Measurements from ENCODE around the gene SLC4A1AP. TPM values are rescaled to one million over a fixed set of nuclear protein-coding genes. Genes with fewer than 3 reads are reported as not detected.
A peak's percentile ranks its signal among the peaks of the same experiment; 100 is the strongest.

Gene SLC4A1AP
- total and polyA plus RNA-seq, 9 of the 15 experiments (the other 6 are each of a cell fraction or from before 2014, with no cell fraction given), result 8.1 to 40.5 (median 35.3) TPM

DNA sequence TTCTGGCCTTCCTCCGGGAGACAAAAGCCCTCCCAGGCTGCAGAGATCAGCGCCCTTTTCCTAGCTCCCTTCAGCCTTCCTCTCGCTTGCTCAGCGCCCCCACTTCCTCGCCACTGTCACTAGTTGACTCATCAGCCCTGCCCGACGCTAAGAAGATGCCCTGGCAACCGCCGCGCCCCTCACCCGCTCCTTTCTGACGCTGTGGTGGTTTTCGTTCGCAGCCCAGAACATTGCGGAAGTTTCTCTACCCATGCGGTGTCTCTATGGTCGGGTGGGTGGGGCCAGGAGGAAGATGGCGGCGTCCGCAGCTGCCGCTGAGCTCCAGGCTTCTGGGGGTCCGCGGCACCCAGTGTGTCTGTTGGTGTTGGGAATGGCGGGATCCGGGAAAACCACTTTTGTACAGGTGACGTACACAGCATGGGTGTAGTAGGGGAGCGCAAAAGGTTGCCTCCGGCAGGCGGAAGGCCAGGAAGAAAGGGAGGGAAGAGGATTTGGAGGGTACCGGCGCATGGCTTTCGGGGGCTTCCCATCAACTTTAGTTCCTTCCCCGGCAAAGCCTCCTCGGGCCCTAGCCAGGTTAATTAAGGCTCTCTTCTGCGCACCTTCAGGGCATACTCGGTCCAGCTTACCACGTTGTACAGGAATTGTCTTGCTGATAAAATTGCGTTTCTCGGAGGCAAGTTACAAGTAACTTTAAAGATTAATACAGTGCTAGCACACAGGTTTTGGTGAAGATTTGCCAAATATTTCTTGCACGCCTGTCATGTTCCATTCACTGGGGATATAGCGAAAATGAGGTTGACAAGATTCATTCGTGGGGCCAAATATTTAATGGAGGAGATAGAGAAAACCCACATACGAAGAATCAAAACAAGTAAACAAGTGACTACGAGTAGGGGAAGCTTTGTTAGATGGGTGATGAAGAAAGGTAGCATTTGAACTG lies 34.7 kb upstream of the SLC4A1AP start, which contains the start of the genes CCDC121 and GPN1 (continued):
- TF ChIP-seq, protein P1, sequence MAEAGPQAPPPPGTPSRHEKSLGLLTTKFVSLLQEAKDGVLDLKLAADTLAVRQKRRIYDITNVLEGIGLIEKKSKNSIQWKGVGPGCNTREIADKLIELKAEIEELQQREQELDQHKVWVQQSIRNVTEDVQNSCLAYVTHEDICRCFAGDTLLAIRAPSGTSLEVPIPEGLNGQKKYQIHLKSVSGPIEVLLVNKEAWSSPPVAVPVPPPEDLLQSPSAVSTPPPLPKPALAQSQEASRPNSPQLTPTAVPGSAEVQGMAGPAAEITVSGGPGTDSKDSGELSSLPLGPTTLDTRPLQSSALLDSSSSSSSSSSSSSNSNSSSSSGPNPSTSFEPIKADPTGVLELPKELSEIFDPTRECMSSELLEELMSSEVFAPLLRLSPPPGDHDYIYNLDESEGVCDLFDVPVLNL (CRISPR knock-in tag; IDR thresholded peaks at IDR 0.05; ENCODE audit: low read depth), result no peak
- TF ChIP-seq ESRRB (CRISPR knock-in tag; IDR thresholded peaks at IDR 0.05; ENCODE audit: borderline replicate concordance), result no peak
- no peak for TF ChIP-seq ZNF174 (CRISPR knock-in tag; IDR thresholded peaks at IDR 0.05)
- TF ChIP-seq, protein P2, sequence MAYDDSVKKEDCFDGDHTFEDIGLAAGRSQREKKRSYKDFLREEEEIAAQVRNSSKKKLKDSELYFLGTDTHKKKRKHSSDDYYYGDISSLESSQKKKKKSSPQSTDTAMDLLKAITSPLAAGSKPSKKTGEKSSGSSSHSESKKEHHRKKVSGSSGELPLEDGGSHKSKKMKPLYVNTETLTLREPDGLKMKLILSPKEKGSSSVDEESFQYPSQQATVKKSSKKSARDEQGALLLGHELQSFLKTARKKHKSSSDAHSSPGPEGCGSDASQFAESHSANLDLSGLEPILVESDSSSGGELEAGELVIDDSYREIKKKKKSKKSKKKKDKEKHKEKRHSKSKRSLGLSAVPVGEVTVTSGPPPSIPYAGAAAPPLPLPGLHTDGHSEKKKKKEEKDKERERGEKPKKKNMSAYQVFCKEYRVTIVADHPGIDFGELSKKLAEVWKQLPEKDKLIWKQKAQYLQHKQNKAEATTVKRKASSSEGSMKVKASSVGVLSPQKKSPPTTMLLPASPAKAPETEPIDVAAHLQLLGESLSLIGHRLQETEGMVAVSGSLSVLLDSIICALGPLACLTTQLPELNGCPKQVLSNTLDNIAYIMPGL (CRISPR knock-in tag; IDR thresholded peaks at IDR 0.05), result no peak
- TF ChIP-seq ARHGAP35 (IDR thresholded peaks at IDR 0.05; ENCODE audit: partially characterized antibody), result no peak
- TF ChIP-seq, protein P3, sequence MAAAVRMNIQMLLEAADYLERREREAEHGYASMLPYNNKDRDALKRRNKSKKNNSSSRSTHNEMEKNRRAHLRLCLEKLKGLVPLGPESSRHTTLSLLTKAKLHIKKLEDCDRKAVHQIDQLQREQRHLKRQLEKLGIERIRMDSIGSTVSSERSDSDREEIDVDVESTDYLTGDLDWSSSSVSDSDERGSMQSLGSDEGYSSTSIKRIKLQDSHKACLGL (CRISPR knock-in tag; IDR thresholded peaks at IDR 0.05; ENCODE audit: borderline replicate concordance, poor library complexity, severe bottlenecking), result peak; percentile 36
- no peak for TF ChIP-seq BRD4 (IDR thresholded peaks at IDR 0.05)
- TF ChIP-seq, protein P4, sequence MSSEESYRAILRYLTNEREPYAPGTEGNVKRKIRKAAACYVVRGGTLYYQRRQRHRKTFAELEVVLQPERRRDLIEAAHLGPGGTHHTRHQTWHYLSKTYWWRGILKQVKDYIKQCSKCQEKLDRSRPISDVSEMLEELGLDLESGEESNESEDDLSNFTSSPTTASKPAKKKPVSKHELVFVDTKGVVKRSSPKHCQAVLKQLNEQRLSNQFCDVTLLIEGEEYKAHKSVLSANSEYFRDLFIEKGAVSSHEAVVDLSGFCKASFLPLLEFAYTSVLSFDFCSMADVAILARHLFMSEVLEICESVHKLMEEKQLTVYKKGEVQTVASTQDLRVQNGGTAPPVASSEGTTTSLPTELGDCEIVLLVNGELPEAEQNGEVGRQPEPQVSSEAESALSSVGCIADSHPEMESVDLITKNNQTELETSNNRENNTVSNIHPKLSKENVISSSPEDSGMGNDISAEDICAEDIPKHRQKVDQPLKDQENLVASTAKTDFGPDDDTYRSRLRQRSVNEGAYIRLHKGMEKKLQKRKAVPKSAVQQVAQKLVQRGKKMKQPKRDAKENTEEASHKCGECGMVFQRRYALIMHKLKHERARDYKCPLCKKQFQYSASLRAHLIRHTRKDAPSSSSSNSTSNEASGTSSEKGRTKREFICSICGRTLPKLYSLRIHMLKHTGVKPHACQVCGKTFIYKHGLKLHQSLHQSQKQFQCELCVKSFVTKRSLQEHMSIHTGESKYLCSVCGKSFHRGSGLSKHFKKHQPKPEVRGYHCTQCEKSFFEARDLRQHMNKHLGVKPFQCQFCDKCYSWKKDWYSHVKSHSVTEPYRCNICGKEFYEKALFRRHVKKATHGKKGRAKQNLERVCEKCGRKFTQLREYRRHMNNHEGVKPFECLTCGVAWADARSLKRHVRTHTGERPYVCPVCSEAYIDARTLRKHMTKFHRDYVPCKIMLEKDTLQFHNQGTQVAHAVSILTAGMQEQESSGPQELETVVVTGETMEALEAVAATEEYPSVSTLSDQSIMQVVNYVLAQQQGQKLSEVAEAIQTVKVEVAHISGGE (CRISPR knock-in tag; IDR thresholded peaks at IDR 0.05), result peak in 1 of 3 experiments; percentile 67; a peak in 2 of 6 replicates
- no peak for TF ChIP-seq ETV6 (IDR thresholded peaks at IDR 0.05; ENCODE audit: borderline replicate concordance in 1 of 2, low read depth in 2 of 2, low read length in 1 of 2)
- TF ChIP-seq ETV6 (CRISPR knock-in tag; IDR thresholded peaks at IDR 0.05; ENCODE audit: borderline replicate concordance), result no peak
- no peak for TF ChIP-seq PURB (CRISPR knock-in tag; IDR thresholded peaks at IDR 0.05; ENCODE audit: low read depth)
- no peak for TF ChIP-seq MIER1 (IDR thresholded peaks at IDR 0.05; ENCODE audit: low read depth)
- TF ChIP-seq, protein P5, sequence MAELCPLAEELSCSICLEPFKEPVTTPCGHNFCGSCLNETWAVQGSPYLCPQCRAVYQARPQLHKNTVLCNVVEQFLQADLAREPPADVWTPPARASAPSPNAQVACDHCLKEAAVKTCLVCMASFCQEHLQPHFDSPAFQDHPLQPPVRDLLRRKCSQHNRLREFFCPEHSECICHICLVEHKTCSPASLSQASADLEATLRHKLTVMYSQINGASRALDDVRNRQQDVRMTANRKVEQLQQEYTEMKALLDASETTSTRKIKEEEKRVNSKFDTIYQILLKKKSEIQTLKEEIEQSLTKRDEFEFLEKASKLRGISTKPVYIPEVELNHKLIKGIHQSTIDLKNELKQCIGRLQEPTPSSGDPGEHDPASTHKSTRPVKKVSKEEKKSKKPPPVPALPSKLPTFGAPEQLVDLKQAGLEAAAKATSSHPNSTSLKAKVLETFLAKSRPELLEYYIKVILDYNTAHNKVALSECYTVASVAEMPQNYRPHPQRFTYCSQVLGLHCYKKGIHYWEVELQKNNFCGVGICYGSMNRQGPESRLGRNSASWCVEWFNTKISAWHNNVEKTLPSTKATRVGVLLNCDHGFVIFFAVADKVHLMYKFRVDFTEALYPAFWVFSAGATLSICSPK (IDR thresholded peaks at IDR 0.05; ENCODE audit: borderline replicate concordance), result no peak
